Measurements from ENCODE around the gene MTMR2. TPM values are rescaled to one million over a fixed set of nuclear protein-coding genes. Genes with fewer than 3 reads are reported as not detected.

Gene MTMR2
- total RNA-seq, 4 donors from 2014 or later: 10.8 to 29.5 (median 21.5) TPM

DNA sequence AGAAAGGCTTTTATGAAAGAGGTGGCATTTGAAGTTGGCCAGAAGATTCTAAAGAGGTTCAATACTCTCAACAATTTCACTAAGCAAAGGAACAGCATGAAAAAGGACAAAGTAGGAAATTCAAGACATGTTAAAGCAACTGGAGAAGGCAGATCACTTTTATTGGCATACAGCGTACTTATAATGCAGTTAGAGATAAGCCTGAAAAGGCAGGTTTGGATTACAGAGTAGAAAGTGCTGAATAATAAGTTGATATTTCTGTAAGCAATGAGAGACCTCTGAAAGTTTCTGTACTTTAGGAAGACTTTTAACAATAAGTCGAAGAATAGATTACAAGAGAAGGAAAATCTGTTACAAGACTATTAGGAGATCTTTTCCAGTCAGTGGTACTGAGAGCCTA is 25.1 kb downstream of the MTMR2 start:
- Histone ChIP-seq H3K9me3 (no peaks in the 10 kb centered on the region), H3K4me1 (peaks cover 0 to 8% (median 5%) of the 10 kb centered on the region in 3 donors), H3K27me3 (no peaks in the 10 kb centered on the region), H3K4me3 (no peak overlapping the region), H3K36me3 (no peaks in the 10 kb centered on the region), H3K27ac (no peak overlapping the region)
- 56 to 88% methylated on average over 2 of the region's 2 CpGs for WGBS, 2 donors
- TF ChIP-seq, protein P1, sequence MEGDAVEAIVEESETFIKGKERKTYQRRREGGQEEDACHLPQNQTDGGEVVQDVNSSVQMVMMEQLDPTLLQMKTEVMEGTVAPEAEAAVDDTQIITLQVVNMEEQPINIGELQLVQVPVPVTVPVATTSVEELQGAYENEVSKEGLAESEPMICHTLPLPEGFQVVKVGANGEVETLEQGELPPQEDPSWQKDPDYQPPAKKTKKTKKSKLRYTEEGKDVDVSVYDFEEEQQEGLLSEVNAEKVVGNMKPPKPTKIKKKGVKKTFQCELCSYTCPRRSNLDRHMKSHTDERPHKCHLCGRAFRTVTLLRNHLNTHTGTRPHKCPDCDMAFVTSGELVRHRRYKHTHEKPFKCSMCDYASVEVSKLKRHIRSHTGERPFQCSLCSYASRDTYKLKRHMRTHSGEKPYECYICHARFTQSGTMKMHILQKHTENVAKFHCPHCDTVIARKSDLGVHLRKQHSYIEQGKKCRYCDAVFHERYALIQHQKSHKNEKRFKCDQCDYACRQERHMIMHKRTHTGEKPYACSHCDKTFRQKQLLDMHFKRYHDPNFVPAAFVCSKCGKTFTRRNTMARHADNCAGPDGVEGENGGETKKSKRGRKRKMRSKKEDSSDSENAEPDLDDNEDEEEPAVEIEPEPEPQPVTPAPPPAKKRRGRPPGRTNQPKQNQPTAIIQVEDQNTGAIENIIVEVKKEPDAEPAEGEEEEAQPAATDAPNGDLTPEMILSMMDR (IDR thresholded peaks at IDR 0.05): no peak
- TF ChIP-seq POLR2A (IDR thresholded peaks at IDR 0.05): no peak
- no peak for DNase-seq
- intact Hi-C loops (cut with DNase I): no loop called here

DNA sequence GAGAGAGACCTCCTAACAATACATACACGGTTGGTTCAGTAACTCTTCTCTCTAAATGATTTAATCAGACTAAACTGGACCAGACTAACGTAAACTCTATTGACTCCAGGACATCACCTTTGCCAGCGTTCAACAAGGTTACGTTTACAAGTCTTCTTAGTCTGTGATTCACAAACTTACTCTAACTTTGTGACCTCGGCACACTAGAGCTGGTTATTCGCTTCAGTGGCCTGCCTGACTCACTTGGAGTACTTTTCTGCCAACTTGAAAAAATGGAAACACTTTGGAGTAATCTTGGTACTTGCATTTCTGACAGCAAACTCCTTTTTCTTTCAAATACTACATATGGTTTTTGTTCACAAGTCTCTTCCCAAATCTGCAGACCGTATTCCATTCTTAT is 26.2 kb downstream of the MTMR2 start:
- Histone ChIP-seq H3K4me3 (no peak overlapping the region), H3K9me3 (no peaks in the 10 kb centered on the region), H3K4me1 (peaks cover 0 to 5% (median 5%) of the 10 kb centered on the region in 3 donors), H3K27ac (no peak overlapping the region), H3K36me3 (no peaks in the 10 kb centered on the region), H3K27me3 (no peaks in the 10 kb centered on the region)
- DNase-seq: no peak
- TF ChIP-seq, protein P1 (IDR thresholded peaks at IDR 0.05): no peak
- TF ChIP-seq POLR2A (IDR thresholded peaks at IDR 0.05): no peak
- intact Hi-C loops (cut with DNase I): no loop called here
- WGBS, 2 donors: 83 to 89% methylated on average over 7 of the region's 7 CpGs

DNA sequence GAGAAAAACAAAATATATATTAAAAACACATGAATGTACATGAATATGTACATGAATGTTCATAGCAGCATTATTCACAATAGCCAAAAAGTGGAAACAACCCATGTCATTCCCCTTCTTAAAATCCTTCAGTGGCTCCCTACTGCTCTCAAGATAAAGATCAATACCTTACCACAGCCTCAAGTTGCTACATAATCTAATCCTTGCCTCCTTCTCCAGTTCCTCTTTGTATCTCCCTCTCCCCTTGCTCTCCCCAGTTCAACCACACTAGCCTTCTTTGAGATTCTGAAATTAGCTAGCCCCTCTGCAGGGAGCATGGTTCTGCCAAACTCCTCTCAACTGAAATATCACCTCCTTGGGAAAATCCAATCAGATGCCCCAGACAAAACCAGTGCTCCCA is 28.1 kb downstream of the MTMR2 start:
- TF ChIP-seq, protein P1 (IDR thresholded peaks at IDR 0.05): no peak
- TF ChIP-seq POLR2A (IDR thresholded peaks at IDR 0.05): no peak
- peaks cover 0 to 8% (median 5%) of the 10 kb centered on the region in 3 donors for H3K4me1 ChIP-seq
- H3K36me3 ChIP-seq: no peaks in the 10 kb centered on the region
- DNase-seq: no peak
- no peak overlapping the region for H3K27ac ChIP-seq
- H3K4me3 ChIP-seq: no peak overlapping the region
- intact Hi-C loops (cut with DNase I): no loop called here
- no peaks in the 10 kb centered on the region for H3K27me3 ChIP-seq
- H3K9me3 ChIP-seq: no peaks in the 10 kb centered on the region

DNA sequence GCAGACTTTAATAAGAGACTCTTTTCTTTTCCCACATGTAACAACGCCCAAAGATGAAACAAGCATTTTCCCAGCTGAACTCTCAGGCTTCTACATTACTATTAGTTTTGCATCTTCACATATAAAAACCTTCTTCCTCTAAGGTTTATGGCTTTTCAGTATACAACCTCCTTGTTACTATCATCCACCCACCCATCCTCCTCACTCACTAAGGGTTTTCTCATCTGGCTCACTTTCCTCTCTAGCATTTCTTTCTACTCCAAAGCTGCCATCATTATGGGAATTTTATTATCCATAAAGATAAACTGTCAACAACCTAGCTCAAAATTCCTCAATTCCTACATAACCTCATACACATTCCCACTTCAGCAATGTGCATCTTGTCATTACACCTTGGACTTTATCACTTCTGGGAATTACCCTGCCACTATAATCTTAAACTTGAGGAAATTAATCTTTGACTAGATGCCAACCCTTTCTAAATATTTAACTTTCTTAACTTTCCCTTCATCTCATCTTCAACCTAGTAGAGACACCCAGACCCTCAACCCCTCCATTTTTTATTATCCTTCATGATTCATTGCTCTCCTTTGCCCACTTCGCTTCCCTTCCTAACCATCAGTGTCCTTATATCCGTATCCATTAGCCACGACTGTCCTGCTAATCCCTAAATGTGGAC is 30.9 kb downstream of the MTMR2 start:
- TF ChIP-seq, protein P1 (IDR thresholded peaks at IDR 0.05): no peak
- no peak for TF ChIP-seq POLR2A (IDR thresholded peaks at IDR 0.05)
- H3K36me3 ChIP-seq: no peaks in the 10 kb centered on the region
- no peak overlapping the region for H3K4me3 ChIP-seq
- DNase-seq: no peak
- peaks cover 0 to 8% (median 5%) of the 10 kb centered on the region in 3 donors for H3K4me1 ChIP-seq
- 92 to 93% methylated on average over 4 of the region's 4 CpGs for WGBS, 2 donors
- peak overlapping the region in 1 of 4 donors; percentile 17 for H3K27ac ChIP-seq
- H3K9me3 ChIP-seq: no peaks in the 10 kb centered on the region
- no peaks in the 10 kb centered on the region for H3K27me3 ChIP-seq
- intact Hi-C loops (cut with DNase I): no loop called here

DNA sequence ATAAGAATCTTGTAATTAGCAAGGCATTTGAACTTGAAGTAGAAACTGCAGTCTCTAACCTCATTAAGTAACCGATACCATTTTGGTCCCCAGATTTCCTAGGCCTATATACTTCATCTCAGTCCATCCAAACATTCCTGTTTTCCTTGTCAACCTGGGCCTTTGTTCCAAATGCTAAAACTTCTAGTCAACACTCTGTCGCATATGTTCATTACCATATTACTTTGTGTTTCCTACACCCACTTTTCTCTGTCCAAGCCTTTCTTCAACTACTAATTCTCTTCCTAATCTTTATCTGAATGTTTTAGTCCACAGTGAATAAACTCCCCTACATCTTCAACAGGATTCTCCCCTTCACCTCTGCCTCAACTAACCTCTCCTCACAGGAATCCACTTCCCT is 31.4 kb downstream of the MTMR2 start:
- no peak for DNase-seq
- Histone ChIP-seq H3K36me3 (peaks cover 0 to 5% (median 0%) of the 10 kb centered on the region in 3 donors), H3K9me3 (no peaks in the 10 kb centered on the region), H3K27ac (peak overlapping the region in 1 of 4 donors; percentile 27), H3K27me3 (no peaks in the 10 kb centered on the region), H3K4me1 (peaks cover 0 to 8% (median 5%) of the 10 kb centered on the region in 3 donors), H3K4me3 (no peak overlapping the region)
- WGBS, 2 donors: 93 to 97% methylated on average over 2 of the region's 2 CpGs
- intact Hi-C loops (cut with DNase I): no loop called here
- TF ChIP-seq POLR2A (IDR thresholded peaks at IDR 0.05): no peak
- TF ChIP-seq, protein P1 (IDR thresholded peaks at IDR 0.05): no peak
